Mesenchymal stem cell (in vitro differentiated cells and primary cell): Measurements from ENCODE around the gene ACBD4.

Experiments
- DNase-seq: peaks from one replicate; pipeline ENCODE4 v3.0.0-alpha.2; 2013
- H2AFZ ChIP-seq: one replicate; pipeline ENCODE4 v1.6.1; 2013; ENCODE audit warnings: low read depth, mild to moderate bottlenecking, control low read depth, inconsistent platforms, low read length, moderate library complexity
- H2AK5ac ChIP-seq: 2 replicates; pipeline ENCODE4 v1.6.1; 2013; ENCODE audit warnings: low read length, moderate library complexity, mild to moderate bottlenecking, inconsistent platforms; ENCODE audit not compliant: severe bottlenecking
- H2BK120ac ChIP-seq: one replicate; pipeline ENCODE4 v1.6.1; 2013; ENCODE audit warnings: low read depth, mild to moderate bottlenecking, inconsistent platforms, low read length, moderate library complexity
- H2BK12ac ChIP-seq, 2 experiments: one replicate each; pipeline ENCODE4 v1.6.1; 2013; ENCODE audit warnings: inconsistent platforms in 2 of 2, low read length in 2 of 2, mild to moderate bottlenecking in 2 of 2, moderate library complexity in 2 of 2, control low read depth in 1 of 2
- H2BK15ac ChIP-seq: one replicate; pipeline ENCODE4 v1.6.1; 2013; ENCODE audit warnings: mild to moderate bottlenecking, low read depth, inconsistent platforms; ENCODE audit not compliant: poor library complexity, severe bottlenecking
- H2BK5ac ChIP-seq: 2 replicates; pipeline ENCODE4 v1.6.1; 2013; ENCODE audit warnings: low read depth, mild to moderate bottlenecking, low read length, control low read depth, inconsistent platforms; ENCODE audit not compliant: poor library complexity, severe bottlenecking
- H3K14ac ChIP-seq, 2 experiments: one replicate each; pipeline ENCODE4 v1.6.1; 2013; ENCODE audit warnings: inconsistent platforms in 2 of 2, low read length in 2 of 2, control low read depth in 1 of 2, mild to moderate bottlenecking in 1 of 2, moderate library complexity in 1 of 2
- H3K18ac ChIP-seq, 2 experiments: one replicate each; pipeline ENCODE4 v1.6.1; 2013; ENCODE audit warnings: inconsistent platforms in 2 of 2, low read length in 2 of 2, control low read depth in 1 of 2, low read depth in 1 of 2, mild to moderate bottlenecking in 1 of 2
- H3K23ac ChIP-seq, 2 experiments: one replicate each; pipeline ENCODE4 v1.6.1; 2013; ENCODE audit warnings: inconsistent platforms in 2 of 2, low read length in 2 of 2, mild to moderate bottlenecking in 2 of 2, moderate library complexity in 2 of 2, control low read depth in 1 of 2
- H3K27ac ChIP-seq: 2 replicates; pipeline ENCODE4 v1.5.1; 2013; ENCODE audit warnings: mild to moderate bottlenecking, moderate library complexity, low read length, control low read depth, inconsistent platforms; ENCODE audit not compliant: poor library complexity, severe bottlenecking
- H3K27me3 ChIP-seq, 2 experiments: 2 replicates each; pipeline versions ENCODE4 v1.6.1 to v1.7.0; 2013; ENCODE audit warnings: low read length in 2 of 2, mild to moderate bottlenecking in 2 of 2, moderate library complexity in 2 of 2, control low read depth in 1 of 2, inconsistent platforms in 1 of 2; ENCODE audit not compliant: control insufficient read depth in 1 of 2, insufficient read depth in 1 of 2
- H3K36me3 ChIP-seq, 2 experiments: 2 replicates each; pipeline versions ENCODE4 v1.6.1 to v1.7.0; 2013; ENCODE audit warnings: low read length in 2 of 2, control low read depth in 1 of 2, inconsistent platforms in 1 of 2, low read depth in 1 of 2, mild to moderate bottlenecking in 1 of 2; ENCODE audit not compliant: insufficient read depth in 2 of 2, control insufficient read depth in 1 of 2
- H3K4ac ChIP-seq, 2 experiments: one replicate each; pipeline ENCODE4 v1.6.1; 2013; ENCODE audit warnings: inconsistent platforms in 2 of 2, low read length in 2 of 2, mild to moderate bottlenecking in 2 of 2, moderate library complexity in 2 of 2, control low read depth in 1 of 2, low read depth in 1 of 2
- H3K4me1 ChIP-seq: 2 replicates; pipeline ENCODE4 v1.6.1; 2013; ENCODE audit warnings: low read depth, low read length, control low read depth; ENCODE audit not compliant: control insufficient read depth, insufficient read depth
- H3K4me2 ChIP-seq: 2 replicates; pipeline ENCODE4 v1.6.1; 2013; ENCODE audit warnings: low read length, mild to moderate bottlenecking, inconsistent platforms; ENCODE audit not compliant: poor library complexity, severe bottlenecking
- H3K4me3 ChIP-seq, 2 experiments: 2 replicates each; pipeline versions ENCODE4 v1.5.1 to v1.7.0; 2013; ENCODE audit warnings: low read length in 2 of 2, mild to moderate bottlenecking in 2 of 2, control low read depth in 1 of 2, low read depth in 1 of 2; ENCODE audit not compliant: insufficient read depth in 1 of 2
- H3K79me1 ChIP-seq: replicated peaks from 2 replicates; pipeline ENCODE4 v1.6.1; 2013; ENCODE audit warnings: mild to moderate bottlenecking, control low read depth, low read length, inconsistent platforms; ENCODE audit not compliant: poor library complexity, severe bottlenecking
- H3K9ac ChIP-seq: 2 replicates; pipeline ENCODE4 v1.7.0; 2013; ENCODE audit warnings: mild to moderate bottlenecking, low read length, moderate library complexity
- H3K9me3 ChIP-seq: 2 replicates; pipeline ENCODE4 v1.7.0; 2013; ENCODE audit warnings: mild to moderate bottlenecking, low read length; ENCODE audit not compliant: control insufficient read depth
- H4K8ac ChIP-seq: one replicate; pipeline ENCODE4 v1.6.1; 2013; ENCODE audit warnings: inconsistent platforms, mild to moderate bottlenecking, low read length, moderate library complexity
- H4K91ac ChIP-seq: one replicate; pipeline ENCODE4 v1.6.1; 2013; ENCODE audit warnings: mild to moderate bottlenecking, low read length, inconsistent platforms
- whole genome bisulfite sequencing: methylation state at CpG from one replicate; pipeline ENCODE4 v1.1.7; 2013; ENCODE audit warnings: mixed read lengths; 5-methylcytosine and 5-hydroxymethylcytosine counted together

The ACBD4 gene

GRCh38 chr17:45150911-45151809 is 15.7 kb downstream of the ACBD4 start:
- H4K8ac ChIP-seq = no peak overlapping the region
- no peak overlapping the region for H2AFZ ChIP-seq
- peak overlapping the region in 1 of 2 experiments; percentile 95 for H3K4me3 ChIP-seq
- H2AK5ac ChIP-seq = no peak overlapping the region
- peaks cover 6% of the 10 kb centered on the region in 2 experiments for H3K36me3 ChIP-seq
- H3K79me1 ChIP-seq = peaks cover 12% of the 10 kb centered on the region
- H3K4me2 ChIP-seq = peak overlapping the region; percentile 31
- no peaks in the 10 kb centered on the region for H3K27me3 ChIP-seq
- H3K18ac ChIP-seq = no peak overlapping the region
- H3K23ac ChIP-seq = no peak overlapping the region
- peaks cover 9% of the 10 kb centered on the region for H3K4me1 ChIP-seq
- no peak overlapping the region for H3K14ac ChIP-seq
- H3K27ac ChIP-seq = peak overlapping the region; percentile 16
- no peaks in the 10 kb centered on the region for H3K9me3 ChIP-seq
- no peak overlapping the region for H2BK5ac ChIP-seq
- peak overlapping the region; percentile 99 for H3K9ac ChIP-seq
- H2BK120ac ChIP-seq = no peak overlapping the region
- peak; percentile 39 for DNase-seq
- H4K91ac ChIP-seq = no peak overlapping the region
- no peak overlapping the region for H2BK12ac ChIP-seq
- 55% methylated on average over 5 of the region's 8 CpGs for WGBS
- H2BK15ac ChIP-seq = no peak overlapping the region
- no peak overlapping the region for H3K4ac ChIP-seq

DNA sequence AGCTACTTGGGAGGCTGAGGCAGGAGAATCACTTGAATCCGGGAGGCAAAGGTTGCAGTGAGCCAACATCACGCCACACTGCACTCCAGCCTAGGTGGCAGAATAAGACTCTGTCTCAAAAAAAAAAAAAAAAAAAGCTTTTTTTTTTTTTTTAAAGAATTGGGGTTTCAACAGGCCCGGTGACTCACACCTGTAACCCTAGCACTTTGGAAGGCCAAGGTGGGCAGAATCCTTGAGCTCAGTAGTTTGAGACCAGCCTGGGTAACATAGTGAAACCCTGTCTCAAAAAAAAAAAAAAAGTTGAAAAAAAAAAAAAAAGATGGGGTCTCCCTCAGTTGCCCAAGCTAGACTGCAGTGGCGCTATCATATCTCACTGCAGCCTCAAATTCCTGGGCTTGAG is 19.5 kb downstream of the ACBD4 start:
- 97% methylated on average over 2 of the region's 4 CpGs for WGBS

DNA sequence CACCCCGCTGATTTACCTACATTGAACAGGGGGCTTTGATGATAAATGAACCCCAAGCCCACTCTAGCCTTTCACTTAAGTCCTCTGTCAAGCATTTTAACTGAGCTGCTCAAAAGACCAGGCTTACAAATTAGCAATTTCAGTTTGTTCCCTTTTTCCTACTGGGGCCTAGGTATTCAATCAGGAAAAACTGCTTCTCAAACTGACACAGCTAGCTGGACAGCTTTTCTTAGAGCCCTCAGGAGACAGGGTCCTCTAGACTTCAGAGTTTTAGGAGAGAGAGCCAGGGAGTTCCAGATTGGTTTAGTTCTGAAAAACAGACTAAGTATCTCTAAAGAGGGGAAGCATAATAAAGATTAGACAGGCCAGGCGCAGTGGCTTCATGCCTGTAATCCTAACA is 20.0 kb downstream of the ACBD4 start:
- H3K9me3 ChIP-seq = no peaks in the 10 kb centered on the region
- no peak overlapping the region for H2AFZ ChIP-seq
- H3K79me1 ChIP-seq = peaks cover 12% of the 10 kb centered on the region
- H3K4me1 ChIP-seq = peaks cover 7% of the 10 kb centered on the region
- H3K36me3 ChIP-seq = peaks cover 4 to 11% of the 10 kb centered on the region in 2 experiments
- H3K23ac ChIP-seq = no peak overlapping the region
- H3K27ac ChIP-seq = no peak overlapping the region
- no peak overlapping the region for H2AK5ac ChIP-seq
- H2BK12ac ChIP-seq = no peak overlapping the region
- H3K4ac ChIP-seq = no peak overlapping the region
- H3K4me2 ChIP-seq = no peak overlapping the region
- no peak overlapping the region for H4K91ac ChIP-seq
- H2BK120ac ChIP-seq = no peak overlapping the region
- no peak overlapping the region for H2BK15ac ChIP-seq
- H3K4me3 ChIP-seq = no peak overlapping the region
- no peak overlapping the region for H3K9ac ChIP-seq
- no peak overlapping the region for H3K14ac ChIP-seq
- no peaks in the 10 kb centered on the region for H3K27me3 ChIP-seq
- no peak overlapping the region for H4K8ac ChIP-seq
- H2BK5ac ChIP-seq = no peak overlapping the region
- no peak for DNase-seq
- WGBS = 92% methylated on average over 2 of the region's 2 CpGs
- H3K18ac ChIP-seq = no peak overlapping the region

More for the DNA sequence above, 19.5 kb downstream of the ACBD4 start:
- DNase-seq = no peak
- no peaks in the 10 kb centered on the region for H3K9me3 ChIP-seq
- peaks cover 7% of the 10 kb centered on the region for H3K4me1 ChIP-seq
- H3K4me3 ChIP-seq = no peak overlapping the region
- no peak overlapping the region for H3K23ac ChIP-seq
- no peak overlapping the region for H4K91ac ChIP-seq
- no peak overlapping the region for H3K14ac ChIP-seq
- H3K4me2 ChIP-seq = no peak overlapping the region
- H4K8ac ChIP-seq = no peak overlapping the region
- H2BK120ac ChIP-seq = no peak overlapping the region
- no peak overlapping the region for H3K18ac ChIP-seq
- no peak overlapping the region for H3K9ac ChIP-seq
- H2BK12ac ChIP-seq = no peak overlapping the region
- no peak overlapping the region for H2AK5ac ChIP-seq
- H2AFZ ChIP-seq = no peak overlapping the region
- no peak overlapping the region for H2BK5ac ChIP-seq
- H3K79me1 ChIP-seq = peaks cover 12% of the 10 kb centered on the region
- H3K27ac ChIP-seq = no peak overlapping the region
- H3K36me3 ChIP-seq = peaks cover 5 to 11% of the 10 kb centered on the region in 2 experiments
- no peaks in the 10 kb centered on the region for H3K27me3 ChIP-seq
- H2BK15ac ChIP-seq = no peak overlapping the region
- no peak overlapping the region for H3K4ac ChIP-seq

- Histone ChIP-seq H2AK5ac (no peak overlapping the region), H3K79me1 (peaks cover 12% of the 10 kb centered on the region), H2BK12ac (no peak overlapping the region), H3K9me3 (no peaks in the 10 kb centered on the region), H3K36me3 (peaks cover 4 to 11% of the 10 kb centered on the region in 2 experiments), H3K4me3 (no peak overlapping the region), H3K23ac (no peak overlapping the region), H4K8ac (no peak overlapping the region), H4K91ac (no peak overlapping the region), H2BK120ac (no peak overlapping the region), H3K27ac (no peak overlapping the region), H3K4me1 (peaks cover 7% of the 10 kb centered on the region), H3K14ac (no peak overlapping the region), H3K4ac (no peak overlapping the region), H3K9ac (no peak overlapping the region), H2BK15ac (no peak overlapping the region), H3K18ac (no peak overlapping the region), H2BK5ac (no peak overlapping the region), H3K4me2 (no peak overlapping the region), H3K27me3 (no peaks in the 10 kb centered on the region), H2AFZ (no peak overlapping the region)
- peak; percentile 76 for DNase-seq
- WGBS = no CpG with 5 or more reads among the region's 3 CpGs
These were observed 20.8 kb downstream of the ACBD4 start for GRCh38 chr17:45156242-45156641.
